HG03159 (cell line): ENCODE results near the gene ZNF644.
"Not testable (repeated sequence)": the region's sequence is repeated elsewhere in the genome, so short reads cannot be mapped to it uniquely, and the experiment has no call there.

Experiments
- ATAC-seq: cut with Tn5 transposase; IDR thresholded peaks from one replicate; pipeline ENCODE4 v1.9.1; 2021; ENCODE audit warnings: mild to moderate bottlenecking, moderate library complexity; ENCODE audit not compliant: unreplicated experiment

The ZNF644 gene

GRCh38 chr1:91021686-91022517, at the start of gene ZNF644:
TSS of gene ZNF644 (minus strand) at chr1:91022035. CDS start at chr1:90982353, 39,682 bp downstream.
- ATAC-seq: peak; percentile 77

DNA sequence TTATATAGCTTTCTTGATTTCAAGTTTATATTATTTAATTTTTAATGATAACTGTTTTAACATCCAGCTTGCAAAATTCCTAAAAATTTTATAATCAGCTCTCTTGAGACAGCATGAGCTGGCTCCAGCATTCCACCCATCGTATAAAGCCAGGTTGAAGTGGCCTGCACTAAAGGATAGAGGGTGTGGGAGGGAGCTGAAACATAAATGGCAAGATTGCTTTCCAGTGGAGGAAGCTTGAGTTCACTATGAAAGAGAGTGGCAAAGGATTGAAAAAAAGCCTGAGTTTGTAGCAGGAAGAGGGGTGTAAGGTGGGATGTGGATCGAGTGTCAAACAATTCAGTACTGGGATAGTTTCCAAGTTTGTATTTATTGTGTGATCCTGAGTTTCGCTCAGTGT, 48.5 kb upstream of the ZNF644 start:
- ATAC-seq: no peak

GRCh38 chr1:91066538-91066937, 44.7 kb upstream of the ZNF644 start:
- ATAC-seq: no peak

GRCh38 chr1:91065337-91065736, 43.5 kb upstream of the ZNF644 start:
- no peak for ATAC-seq

- not testable (repeated sequence) for ATAC-seq
Observed at GRCh38 chr1:91063403-91063802, 41.6 kb upstream of the ZNF644 start.

- ATAC-seq: no peak
Observed at GRCh38 chr1:91059157-91059556, 37.3 kb upstream of the ZNF644 start.

DNA sequence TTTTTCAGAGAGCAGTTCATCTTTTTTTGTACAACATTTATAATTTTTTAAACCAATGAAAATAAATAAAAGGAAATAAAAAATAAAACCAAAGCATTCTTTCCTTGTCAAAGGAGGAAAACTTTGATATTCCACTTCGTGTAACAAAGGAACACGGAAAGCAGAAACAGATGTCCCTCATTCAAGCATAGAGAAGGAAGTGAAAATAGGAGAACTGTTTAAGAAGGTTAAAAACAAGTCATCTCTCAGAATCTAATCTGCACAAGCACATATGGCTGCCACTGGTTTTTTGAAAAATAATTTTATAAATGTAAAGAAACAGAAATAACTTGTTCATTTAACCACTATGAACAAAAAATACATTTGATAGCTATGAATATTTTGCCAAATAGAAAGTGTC, 35.9 kb upstream of the ZNF644 start:
- ATAC-seq: peak; percentile 46

GRCh38 chr1:91054780-91055481, 33.1 kb upstream of the ZNF644 start:
- peak; percentile 80 for ATAC-seq

DNA sequence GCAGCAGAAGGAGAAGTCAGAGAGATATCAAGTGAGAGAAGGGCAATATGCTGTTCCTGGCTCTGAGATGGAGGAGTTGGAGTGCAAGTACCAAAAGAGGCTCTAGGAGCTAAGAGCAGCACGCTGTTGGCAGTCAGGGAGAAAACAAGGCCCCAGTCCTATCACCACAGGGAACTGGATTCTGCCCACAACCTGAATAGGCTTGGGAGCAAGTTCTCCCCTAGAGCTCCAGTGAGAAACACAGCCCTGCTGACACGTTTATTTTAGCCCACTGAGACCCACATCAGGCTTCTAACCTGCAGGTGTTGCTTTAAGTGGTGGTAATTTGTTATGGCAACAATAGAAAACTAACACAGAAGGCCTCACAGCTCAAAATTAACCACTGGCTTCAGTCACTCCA, 31.8 kb upstream of the ZNF644 start:
- ATAC-seq: no peak

DNA sequence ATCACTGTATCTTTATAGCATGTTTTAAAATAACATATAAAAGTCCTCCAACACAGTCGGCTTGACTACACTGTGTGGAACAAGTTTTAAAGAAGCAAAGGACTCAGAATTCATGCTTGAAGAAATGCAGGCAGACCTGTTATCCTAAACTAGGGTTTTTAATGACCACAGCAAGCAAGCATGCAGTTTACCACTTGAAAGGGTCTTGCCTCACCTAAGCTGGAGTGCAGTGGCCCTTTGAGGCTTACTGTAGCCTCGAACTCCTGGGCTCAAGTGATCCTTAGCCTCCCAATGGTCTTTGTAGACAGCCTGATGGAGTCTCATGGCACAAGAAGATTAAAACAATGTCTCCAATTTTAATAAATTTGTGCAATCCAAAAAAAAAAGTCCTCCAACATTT, 27.7 kb upstream of the ZNF644 start:
- ATAC-seq: not testable (repeated sequence)

DNA sequence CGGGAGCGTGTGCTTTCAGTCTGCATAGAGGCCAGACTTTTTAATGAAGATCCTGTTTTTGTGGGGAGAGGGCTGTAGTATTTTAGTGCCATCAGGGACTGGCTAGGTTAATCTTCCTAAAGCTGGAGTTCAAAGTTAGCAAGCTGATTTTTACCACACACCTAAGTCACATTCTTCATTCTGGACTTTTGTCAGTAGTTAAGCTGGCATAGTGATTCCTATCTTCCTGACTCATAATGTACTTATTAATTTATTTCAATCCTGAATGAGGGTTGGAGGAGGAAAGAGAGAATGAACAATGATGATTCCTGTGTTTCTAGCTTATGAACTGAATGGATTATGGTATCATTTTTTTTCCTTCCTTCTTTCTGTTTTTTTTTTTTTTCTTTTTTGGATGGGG, 24.9 kb upstream of the ZNF644 start:
- ATAC-seq: no peak

DNA sequence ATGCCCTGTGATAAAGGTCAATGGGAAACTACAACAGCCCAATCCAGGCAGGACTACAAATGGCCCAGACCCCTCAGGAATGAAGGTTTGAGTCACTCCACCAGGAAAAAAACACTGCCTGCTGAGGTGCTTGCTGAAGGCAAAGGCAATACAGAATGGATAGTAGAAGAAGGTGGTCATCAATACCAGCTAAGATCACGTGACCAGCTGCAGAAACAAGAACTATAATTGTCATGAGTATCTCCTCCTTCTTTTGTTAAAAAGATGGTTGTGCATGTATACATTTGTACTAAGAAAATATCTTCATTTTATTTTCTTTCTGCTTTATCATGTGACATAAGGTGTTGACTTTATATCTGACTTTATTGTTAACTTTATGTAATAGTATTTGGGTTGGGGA, 23.4 kb upstream of the ZNF644 start:
- no peak for ATAC-seq

DNA sequence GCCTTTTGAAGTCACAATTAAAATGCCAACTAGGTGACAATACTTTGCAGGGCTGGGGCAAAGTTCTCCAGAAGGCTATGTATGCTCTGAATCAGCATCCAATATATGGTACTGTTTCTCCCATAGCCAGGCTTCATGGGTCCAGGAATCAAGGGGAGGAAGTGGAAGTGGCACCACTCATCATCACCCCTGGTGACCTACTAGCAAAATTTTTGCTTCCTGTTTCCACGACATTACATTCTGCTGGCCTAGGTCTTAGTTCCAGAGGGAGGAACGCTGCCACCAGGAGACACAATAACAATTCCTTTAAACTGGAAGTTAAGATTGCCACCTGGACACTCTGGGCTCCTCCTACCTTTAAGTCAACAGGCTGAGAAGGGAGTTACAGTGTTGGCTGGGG, 22.9 kb upstream of the ZNF644 start:
- ATAC-seq: not testable (repeated sequence)

DNA sequence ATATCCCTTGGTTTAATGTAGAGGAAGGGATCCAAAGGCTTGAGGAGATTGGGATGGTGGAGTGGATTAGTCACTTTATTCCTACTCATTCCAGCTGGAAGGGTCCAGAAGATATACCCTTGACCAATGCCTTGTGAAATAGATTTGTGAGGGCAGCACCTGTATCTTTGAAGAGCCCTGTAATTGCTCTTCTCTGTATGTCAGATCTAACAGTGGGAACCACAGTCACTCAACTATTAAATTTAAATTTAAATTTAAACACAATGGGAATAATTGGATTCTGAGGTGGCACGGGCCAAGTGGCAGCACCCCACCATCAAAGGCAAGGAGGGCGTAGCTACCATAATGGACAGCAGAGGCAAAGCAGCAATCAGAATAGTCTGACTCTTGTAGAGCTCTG, 20.5 kb upstream of the ZNF644 start:
- ATAC-seq: not testable (repeated sequence)

- no peak for ATAC-seq
Observed at GRCh38 chr1:91038582-91038981, 16.7 kb upstream of the ZNF644 start.

DNA sequence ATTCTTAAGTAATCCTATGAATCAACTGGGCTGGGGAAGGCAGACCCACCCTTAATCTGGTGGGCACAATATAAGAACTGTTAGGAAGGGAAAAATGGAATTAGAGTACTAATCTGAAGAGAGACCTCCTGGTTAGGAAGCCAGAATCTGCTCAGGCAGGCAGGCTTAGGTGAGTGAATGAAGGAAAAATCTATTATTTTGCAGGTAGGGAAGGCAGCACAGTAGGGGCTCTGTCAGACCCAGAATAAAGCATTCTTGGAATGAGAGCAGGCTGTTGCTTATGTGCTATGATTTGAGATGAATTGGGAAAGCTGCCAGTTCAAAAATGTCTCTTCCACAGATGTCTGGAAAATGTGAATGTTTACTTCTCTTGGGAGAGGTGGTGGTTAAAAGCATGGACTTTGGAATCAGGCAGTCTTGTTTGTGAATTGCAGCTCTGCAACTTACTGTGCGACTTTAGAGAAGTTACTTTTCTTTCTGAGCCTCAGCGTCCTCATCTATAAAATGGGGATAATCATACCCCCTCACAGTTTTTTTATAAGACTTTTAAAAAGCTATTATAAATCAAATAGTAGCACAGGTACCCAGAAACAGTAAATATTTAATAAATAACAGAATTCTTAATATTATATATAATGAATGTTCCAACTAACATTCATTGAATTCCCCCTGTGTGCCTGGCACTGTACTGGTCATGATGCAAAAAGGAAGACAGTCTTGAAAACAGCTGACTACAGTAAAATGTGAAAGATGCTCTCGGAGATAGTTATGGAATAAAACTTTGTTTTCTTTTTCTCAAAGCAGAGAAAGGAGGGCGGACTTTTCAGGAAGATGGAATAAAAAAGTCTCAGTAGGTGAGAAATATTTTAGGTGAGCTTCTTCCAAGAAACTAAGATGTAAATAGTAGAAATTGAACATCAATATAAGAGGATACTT, 15.3 kb upstream of the ZNF644 start:
- no peak for ATAC-seq

- no peak for ATAC-seq
Observed at GRCh38 chr1:91032349-91032748, 10.5 kb upstream of the ZNF644 start.

DNA sequence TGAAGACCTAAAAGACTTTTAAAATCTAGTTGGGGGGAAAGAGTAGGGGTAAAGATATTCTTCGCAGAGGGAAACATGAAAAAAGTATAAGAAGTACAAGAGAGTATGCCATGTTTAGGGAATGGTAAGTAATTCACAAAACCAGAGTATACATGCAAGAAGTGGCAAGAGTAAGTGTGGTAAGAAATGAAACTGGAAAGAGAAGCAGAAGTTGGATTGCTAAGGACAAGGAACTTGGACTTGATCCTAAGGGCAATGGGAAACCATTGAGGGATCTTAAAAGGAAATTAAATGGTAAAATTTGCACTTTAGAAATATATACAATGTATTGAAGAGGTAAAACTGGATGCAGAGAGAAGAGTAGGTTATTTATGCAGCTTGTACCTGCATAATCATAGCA, 9.2 kb upstream of the ZNF644 start:
- no peak for ATAC-seq

DNA sequence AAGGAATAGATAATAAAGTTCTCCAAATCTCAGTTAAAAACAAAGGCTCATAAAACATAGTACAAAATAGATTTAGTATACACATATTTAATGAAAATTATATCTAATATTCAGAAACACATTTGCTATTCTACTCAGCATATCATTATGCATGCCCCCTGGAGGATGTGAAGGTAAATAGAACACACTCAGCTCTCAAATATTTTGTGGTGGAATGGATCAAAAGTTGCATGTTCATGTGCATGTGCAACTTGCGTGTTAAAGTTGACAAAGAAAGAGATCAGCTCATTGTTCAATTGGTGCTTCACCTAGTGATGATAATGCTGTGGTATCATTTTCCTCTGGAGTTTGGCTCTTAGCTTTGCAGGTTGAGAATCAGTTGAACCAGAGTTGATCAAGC, 4.9 kb upstream of the ZNF644 start:
- ATAC-seq: no peak

GRCh38 chr1:91026320-91026719, 4.5 kb upstream of the ZNF644 start:
- no peak for ATAC-seq

DNA sequence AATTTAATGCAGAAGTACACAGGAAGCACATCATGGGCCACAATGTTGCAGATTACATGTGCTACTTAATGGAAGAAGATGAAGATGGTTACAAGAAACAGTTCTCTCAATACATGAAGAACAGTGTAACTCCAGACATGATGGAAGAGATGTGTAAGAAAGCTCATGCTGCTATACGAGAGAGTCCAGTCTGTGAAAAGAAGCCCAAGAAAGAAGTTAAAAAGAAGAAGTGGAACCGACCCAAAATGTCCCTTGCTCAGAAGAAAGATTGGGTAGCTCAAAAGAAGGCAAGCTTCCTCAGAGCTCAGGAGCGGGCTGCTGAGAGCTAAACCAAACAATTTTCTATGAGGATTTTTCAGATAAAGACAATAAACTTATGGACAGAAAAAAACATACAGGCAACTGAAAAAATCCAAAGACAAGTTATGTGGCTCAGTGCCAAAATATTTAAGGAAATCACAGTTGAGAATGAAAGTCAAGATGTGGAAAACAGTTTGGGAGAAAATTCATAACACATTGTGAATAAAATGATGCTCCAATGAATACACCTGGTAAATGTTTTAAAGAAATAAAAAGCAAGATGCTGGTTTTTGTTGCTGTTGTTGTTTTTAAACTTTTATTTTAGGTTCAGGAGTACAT, 2.8 kb upstream of the ZNF644 start:
- no peak for ATAC-seq
